Epithelial cell of esophagus (primary cell): Measurements from ENCODE around the gene SPPL3.
"Not testable (repeated sequence)": the region's sequence is repeated elsewhere in the genome, so short reads cannot be mapped to it uniquely, and the experiment has no call there.

ENCODE experiments used
- DNase-seq: peaks from one replicate; pipeline ENCODE4 v3.0.0; 2010; ENCODE audit warnings: low read depth
- H3K4me3 ChIP-seq: 2 replicates; pipeline ENCODE4 v1.5.1; 2011; ENCODE audit warnings: mild to moderate bottlenecking, low read length, control low read depth
- CTCF ChIP-seq: IDR thresholded peaks from 2 replicates; pipeline ENCODE4 v1.5.1; 2011; ENCODE audit warnings: low read depth, mild to moderate bottlenecking, low read length, control low read depth, inconsistent platforms; ENCODE audit not compliant: insufficient read depth; ENCODE audit errors: missing control alignments

SPPL3 gene

GRCh38 chr12:120903412-120904196 lies 554 bp downstream of the SPPL3 start:
- no peak for TF ChIP-seq CTCF
- peak overlapping the region; percentile 94 for H3K4me3 ChIP-seq
- DNase-seq, result peak; percentile 54

GRCh38 chr12:120902846-120903411 lies 1.2 kb downstream of the SPPL3 start:
- peak overlapping the region; percentile 94 for H3K4me3 ChIP-seq
- no peak for DNase-seq
- no peak for TF ChIP-seq CTCF

- no peak for TF ChIP-seq CTCF
- H3K4me3 ChIP-seq, result peak overlapping the region; percentile 94
- peak; percentile 24 for DNase-seq
Observed at GRCh38 chr12:120901818-120902217, 2.3 kb downstream of the SPPL3 start.

- not testable (repeated sequence) for DNase-seq, H3K4me3 ChIP-seq
Observed at GRCh38 chr12:120901101-120901500, 3.1 kb downstream of the SPPL3 start.

- H3K4me3 ChIP-seq, result no peak overlapping the region
- no peak for DNase-seq
- no peak for TF ChIP-seq CTCF
Observed at GRCh38 chr12:120895532-120895931, 8.6 kb downstream of the SPPL3 start.

- no peak for DNase-seq
- no peak for TF ChIP-seq CTCF
- H3K4me3 ChIP-seq, result no peak overlapping the region
Observed at GRCh38 chr12:120892265-120892664, 11.9 kb downstream of the SPPL3 start.

GRCh38 chr12:120890963-120891362 lies 13.2 kb downstream of the SPPL3 start:
- DNase-seq, result no peak
- TF ChIP-seq CTCF, result no peak

More at GRCh38 chr12:120890963-120891362, 13.2 kb downstream of the SPPL3 start:
- no peak overlapping the region for H3K4me3 ChIP-seq
